Superior temporal gyrus (tissue), 1 donor: ENCODE measurements around the gene POLR2A.
"Not testable (repeated sequence)": the region's sequence is repeated elsewhere in the genome, so short reads cannot be mapped to it uniquely, and the experiment has no call there.

Source experiments
- DNase-seq: peaks from one replicate; pipeline ENCODE4 v3.0.0-alpha.2; 2016; ENCODE audit errors: extremely low spot score

POLR2A gene

DNA sequence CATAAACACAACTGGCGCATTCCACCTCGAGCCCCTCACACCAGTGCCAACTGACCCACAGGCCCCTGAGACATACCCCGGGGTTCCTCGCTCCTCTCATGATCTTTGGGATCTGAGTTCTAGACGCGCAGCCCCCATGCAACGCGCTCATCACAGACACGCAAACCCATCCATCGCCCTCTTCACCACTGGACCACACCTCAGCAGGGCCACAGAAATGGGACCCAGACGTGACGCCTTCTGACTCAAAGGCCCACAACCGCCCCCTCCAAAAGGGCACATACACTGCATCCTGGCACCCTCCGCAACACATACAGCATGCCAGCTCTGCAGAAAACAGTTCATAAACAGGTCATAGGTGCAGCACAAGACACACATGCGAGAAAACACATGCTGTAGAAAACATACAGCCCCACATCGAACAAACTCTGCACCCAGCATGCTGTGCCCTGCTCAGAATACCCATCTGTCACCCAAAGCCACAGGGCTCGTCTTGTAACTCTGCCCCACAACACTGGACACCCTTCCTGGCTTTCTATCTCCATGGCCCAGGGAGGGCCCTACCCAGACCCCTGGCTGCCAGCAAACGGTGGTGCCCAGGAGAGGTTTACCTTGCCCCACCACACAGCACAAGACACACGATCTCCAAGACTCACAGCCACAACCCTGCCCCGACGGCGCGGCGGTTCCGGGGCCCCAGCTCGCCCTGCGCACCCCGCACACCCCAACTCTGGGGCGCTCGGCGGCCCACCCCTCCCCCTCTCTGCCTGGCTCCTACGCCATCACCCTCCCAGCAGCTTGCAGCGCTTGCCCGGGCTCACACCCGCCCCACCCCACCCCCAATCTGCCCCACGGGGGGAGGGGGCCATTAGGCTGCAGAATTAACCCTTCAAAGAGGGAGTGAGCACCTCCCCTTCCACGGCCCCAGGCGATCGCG is 5.6 kb upstream of the POLR2A start:
- DNase-seq = no peak

DNA sequence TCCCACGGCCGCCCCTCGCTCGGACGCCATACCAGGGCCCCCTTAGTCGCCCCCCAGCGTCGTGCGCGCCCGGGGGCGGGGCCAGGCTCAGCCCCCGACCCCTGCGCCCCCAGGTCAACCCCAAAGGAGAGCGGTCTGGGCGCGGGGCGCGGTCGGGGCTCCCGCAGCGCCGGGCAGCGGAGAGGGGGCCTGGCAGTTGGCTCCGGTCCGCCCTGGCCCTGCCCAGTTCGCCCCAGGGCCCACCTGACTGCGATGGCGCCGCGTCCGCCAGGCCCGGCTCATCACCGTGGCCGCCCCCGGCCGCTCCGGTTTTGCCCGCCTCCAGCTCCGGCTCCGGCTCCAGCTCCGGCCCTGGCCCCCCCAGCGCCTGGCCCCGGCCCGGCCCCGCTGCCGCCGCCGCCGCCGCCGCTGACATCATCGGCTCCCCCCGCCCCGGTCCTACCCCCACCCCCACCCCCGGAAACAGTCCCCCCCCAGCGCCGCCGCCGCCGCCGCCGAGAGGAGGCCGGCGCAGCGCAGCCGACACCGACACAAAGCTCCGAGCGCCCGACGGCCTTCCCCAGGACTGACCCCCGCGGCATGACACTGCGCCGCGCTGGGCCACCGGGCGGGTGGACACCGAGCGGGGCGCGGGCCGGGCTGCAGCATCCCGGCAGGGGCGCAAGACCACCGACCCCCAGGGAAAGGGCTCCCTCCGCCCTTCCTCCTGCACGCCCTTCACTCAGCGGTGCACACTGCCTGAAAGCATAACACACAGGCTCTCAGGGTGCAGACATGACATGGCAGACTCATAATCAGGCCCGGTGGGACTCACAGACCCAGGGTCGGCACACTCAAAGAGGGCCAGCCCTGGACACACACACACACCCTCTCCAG is 4.7 kb upstream of the POLR2A start, which contains the start of gene ZBTB4:
Gene ZBTB4, minus strand, starts transcription at position 419 of the 876 bp plus-strand sequence. CDS start 12,830 bp downstream, outside the sequence.
- DNase-seq = no peak

DNA sequence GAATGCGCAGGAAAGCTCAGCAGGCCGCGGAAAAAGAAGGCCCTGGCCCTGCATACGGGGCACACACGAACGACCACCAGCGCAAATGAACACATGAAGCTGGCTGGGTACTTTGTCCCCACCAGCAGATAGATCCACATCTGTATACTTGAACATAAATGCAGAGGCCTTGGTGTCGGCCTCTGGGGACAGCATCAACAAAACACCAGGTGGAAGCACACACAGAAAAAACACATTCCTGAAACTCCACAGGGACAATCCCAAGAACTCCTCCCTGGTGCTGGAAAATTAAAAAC is 4.1 kb upstream of the POLR2A start:
- DNase-seq = no peak

DNA sequence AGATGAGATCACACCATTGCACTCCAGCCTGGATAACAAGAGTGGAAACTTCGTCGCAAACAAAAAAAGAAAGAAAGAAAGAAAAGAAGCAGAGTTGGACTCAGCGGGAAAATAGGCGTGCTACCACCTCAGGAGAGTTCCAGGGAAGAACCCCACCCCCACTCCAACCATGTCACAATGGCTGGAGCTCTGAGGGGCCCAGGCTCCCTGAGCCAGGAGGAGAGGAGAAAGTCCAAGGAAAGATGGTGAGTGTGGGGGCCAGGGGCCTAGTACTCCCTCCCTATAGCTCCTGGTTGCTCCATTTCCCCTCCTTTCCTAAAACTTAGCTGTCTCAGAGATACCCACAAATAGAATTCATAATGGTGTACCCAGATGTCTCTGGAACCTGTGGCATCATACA is 2.9 kb upstream of the POLR2A start, which contains the start of gene SLC35G6:
Gene SLC35G6, plus strand, starts transcription at position 172 of the 400 bp plus-strand sequence. Its CDS starts 71 bp downstream, at position 243.
- not testable (repeated sequence) for DNase-seq

DNA sequence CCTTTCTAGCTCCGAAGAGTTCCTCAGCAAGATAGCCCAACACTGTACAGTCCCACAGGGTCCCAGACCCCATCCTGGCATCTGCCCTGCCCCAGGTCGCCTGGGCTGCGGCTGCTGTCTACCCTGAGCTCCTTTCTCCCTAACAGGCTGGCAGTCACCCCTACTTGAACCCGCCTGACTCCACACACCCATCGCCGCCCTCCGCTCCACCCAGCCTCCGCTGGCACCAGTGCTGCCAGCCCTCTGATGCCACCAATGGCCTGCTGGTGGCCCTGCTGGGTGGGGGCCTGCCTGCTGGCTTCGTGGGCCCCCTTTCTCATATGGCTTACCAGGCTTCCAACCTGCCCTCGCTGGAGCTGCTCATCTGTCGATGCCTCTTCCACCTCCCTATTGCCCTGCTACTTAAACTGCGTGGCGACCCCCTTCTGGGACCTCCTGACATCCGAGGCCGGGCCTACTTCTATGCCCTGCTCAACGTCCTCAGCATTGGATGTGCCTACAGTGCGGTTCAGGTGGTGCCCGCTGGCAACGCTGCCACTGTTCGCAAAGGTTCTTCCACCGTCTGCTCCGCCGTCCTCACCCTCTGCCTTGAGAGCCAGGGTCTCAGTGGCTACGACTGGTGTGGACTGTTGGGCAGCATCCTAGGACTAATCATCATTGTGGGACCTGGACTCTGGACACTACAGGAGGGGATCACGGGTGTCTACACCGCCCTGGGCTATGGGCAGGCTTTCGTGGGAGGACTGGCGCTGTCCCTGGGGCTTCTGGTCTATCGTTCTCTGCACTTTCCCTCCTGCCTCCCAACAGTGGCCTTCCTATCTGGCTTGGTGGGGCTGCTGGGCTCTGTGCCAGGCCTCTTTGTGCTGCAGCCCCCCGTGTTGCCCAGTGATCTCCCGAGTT is 2.1 kb upstream of the POLR2A start:
- not testable (repeated sequence) for DNase-seq

DNA sequence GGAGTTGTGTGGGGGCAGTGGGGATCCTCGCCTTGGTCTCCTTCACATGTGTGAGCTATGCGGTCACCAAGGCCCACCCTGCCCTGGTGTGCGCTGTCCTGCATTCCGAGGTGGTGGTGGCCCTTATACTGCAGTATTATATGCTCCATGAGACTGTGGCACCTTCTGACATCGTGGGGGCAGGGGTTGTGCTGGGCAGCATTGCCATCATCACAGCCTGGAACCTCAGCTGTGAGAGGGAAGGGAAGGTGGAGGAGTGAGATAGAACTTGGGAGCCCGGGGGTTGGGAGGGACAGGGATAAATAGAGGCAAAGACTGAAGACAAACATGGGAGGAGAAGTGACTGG is 1.5 kb upstream of the POLR2A start:
- DNase-seq = not testable (repeated sequence)

DNA sequence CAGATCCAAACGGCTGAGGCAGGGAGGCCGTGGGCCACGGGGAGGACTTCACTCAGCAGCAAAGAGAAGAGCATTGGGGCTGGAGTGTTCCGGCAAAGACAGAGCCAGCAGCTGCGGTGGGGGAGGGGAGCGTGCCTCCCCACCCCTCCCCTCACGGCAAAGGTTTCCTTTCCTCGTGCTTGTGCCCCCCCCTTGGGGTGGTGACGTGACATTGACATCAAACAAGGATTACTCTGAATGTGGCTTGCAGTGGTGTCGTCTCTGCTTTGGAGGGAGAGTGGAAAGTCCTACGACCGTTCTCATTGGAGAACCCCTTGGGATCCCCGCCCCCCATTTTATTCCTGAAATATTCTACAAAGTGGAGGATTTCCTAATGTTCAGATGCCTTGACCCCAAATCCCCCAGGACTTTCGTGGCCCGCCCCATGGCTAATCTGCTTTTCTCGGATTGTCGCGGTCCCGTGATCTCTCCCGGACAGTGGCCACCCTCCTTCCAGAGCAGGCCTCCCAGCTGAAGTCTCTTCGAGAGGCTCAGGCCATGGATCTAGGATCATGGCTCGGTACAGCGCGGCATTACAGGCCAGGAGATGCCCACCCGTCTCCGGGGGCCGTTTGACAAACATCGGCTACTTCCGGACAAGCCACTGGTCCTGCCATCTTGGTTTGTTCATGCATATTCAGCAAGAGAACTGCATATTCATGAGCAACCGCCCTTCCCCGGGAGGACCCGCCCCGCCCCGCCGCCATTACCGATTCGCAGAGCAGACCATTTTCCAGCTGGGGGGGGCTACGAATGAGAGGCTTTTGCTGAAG is 705 bp upstream of the POLR2A start:
- DNase-seq = peak; percentile 92

GRCh38 chr17:7484919-7485377 is 782 bp downstream of the POLR2A start:
- no peak for DNase-seq

GRCh38 chr17:7486181-7486580 is 2.0 kb downstream of the POLR2A start:
- no peak for DNase-seq

DNA sequence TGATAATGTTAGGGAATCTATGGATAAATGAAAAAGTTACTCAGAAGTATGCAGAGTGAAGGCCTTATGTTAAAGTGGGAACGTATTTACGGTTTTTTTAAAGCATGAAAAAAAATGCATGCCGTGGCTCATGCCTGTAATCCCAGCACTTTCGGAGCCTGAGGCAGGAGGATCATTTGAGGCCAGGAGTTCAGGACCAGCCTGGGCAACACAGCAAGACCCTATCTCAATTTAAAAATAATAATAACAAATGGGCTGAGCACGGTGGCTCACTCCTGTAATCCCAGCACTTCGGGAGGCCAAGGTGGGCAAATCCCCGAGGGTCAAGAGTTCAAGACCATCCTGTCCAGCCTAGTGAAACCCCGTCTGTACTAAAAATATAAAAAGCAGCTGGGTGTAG is 6.0 kb downstream of the POLR2A start:
- DNase-seq = no peak

DNA sequence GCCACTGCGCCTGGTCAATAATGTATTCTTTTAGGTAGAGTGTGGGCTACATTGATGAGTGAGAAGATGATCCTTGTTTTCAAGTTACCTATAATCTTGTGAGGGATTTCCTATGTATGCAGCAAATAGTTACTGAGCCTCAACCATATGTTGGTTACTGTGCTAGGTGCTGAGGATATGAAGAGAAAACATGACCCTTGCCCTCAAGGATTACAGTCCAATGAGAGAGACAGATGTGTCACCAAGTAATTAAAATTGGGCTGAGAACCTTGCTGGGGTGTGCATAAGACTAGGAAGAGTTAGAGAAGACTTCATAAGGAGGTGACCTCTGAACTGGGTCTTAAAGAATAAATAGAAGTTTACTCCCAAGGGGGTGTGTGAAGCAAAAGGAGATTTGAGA is 7.4 kb downstream of the POLR2A start:
- no peak for DNase-seq

- DNase-seq = no peak
These were observed 9.8 kb downstream of the POLR2A start for GRCh38 chr17:7493941-7494340.

DNA sequence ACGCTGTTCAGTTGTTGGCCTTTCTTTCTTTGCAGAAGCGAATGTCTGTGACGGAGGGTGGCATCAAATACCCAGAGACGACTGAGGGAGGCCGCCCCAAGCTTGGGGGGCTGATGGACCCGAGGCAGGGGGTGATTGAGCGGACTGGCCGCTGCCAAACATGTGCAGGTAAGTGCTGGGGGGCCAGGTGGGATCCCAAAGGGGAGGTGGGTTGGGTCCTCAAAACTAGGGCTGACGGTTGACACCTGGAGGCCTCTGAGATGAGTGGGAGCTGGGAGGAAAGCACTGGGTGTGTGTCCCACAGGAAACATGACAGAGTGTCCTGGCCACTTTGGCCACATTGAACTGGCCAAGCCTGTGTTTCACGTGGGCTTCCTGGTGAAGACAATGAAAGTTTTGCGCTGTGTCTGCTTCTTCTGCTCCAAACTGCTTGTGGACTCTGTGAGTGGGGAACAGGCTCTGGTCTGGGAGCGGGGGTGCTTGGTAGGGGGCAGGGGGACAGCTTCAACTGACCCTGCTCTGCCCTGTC is 11.8 kb downstream of the POLR2A start:
- DNase-seq = no peak

DNA sequence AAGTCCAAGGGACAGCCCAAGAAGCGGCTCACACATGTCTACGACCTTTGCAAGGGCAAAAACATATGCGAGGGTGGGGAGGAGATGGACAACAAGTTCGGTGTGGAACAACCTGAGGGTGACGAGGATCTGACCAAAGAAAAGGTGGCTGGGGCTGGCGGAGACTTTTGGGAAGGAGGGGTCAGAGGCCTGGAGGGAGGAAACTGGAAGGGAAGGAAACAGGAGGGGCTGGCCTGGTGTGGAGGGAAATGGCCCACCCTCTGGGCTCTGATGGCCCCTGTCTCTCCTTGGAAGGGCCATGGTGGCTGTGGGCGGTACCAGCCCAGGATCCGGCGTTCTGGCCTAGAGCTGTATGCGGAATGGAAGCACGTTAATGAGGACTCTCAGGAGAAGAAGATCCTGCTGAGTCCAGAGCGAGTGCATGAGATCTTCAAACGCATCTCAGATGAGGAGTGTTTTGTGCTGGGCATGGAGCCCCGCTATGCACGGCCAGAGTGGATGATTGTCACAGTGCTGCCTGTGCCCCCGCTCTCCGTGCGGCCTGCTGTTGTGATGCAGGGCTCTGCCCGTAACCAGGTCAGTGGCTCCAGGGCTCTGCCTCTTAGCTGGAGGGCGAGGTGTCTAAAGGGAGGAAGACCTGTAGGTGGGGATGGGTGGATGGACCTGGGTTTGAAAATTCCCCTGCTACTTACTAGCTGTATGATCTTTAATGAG is 12.5 kb downstream of the POLR2A start:
- no peak for DNase-seq

DNA sequence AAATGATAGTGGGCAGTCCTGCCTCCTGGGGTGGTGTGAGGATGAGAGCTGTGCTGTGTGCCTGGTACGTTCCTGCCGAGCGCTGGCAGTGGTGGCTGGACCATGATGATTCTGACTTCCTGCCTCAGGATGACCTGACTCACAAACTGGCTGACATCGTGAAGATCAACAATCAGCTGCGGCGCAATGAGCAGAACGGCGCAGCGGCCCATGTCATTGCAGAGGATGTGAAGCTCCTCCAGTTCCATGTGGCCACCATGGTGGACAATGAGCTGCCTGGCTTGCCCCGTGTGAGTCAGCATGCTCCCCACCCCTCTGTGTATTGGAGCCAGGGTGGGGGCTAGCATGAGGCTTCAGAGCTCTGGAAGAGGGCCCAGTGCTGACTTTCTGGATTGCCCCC is 13.1 kb downstream of the POLR2A start:
- no peak for DNase-seq

DNA sequence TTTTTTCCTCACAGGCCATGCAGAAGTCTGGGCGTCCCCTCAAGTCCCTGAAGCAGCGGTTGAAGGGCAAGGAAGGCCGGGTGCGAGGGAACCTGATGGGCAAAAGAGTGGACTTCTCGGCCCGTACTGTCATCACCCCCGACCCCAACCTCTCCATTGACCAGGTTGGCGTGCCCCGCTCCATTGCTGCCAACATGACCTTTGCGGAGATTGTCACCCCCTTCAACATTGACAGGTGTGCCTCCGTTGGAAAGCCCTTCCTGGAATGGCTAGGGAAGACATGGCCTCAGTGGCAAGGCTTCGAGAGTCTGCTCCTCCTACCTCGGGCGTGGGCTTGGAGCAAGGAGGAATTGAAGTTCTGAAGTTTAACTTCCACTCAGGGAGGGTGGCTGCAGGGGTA is 13.5 kb downstream of the POLR2A start:
- no peak for DNase-seq

DNA sequence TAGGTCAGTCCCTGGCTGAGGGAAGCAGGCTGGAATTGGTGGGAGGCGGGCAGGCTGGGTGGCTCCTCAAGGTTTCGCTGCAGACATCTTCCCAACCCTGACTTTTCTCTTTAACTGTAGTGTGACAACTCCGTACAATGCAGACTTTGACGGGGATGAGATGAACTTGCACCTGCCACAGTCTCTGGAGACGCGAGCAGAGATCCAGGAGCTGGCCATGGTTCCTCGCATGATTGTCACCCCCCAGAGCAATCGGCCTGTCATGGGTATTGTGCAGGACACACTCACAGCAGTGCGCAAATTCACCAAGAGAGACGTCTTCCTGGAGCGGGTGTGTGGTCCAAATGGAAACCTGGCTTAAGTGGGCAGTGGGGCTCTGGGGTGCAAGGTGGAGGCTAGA is 15.0 kb downstream of the POLR2A start:
- DNase-seq = no peak

GRCh38 chr17:7501729-7502128 is 17.6 kb downstream of the POLR2A start:
- DNase-seq = no peak

DNA sequence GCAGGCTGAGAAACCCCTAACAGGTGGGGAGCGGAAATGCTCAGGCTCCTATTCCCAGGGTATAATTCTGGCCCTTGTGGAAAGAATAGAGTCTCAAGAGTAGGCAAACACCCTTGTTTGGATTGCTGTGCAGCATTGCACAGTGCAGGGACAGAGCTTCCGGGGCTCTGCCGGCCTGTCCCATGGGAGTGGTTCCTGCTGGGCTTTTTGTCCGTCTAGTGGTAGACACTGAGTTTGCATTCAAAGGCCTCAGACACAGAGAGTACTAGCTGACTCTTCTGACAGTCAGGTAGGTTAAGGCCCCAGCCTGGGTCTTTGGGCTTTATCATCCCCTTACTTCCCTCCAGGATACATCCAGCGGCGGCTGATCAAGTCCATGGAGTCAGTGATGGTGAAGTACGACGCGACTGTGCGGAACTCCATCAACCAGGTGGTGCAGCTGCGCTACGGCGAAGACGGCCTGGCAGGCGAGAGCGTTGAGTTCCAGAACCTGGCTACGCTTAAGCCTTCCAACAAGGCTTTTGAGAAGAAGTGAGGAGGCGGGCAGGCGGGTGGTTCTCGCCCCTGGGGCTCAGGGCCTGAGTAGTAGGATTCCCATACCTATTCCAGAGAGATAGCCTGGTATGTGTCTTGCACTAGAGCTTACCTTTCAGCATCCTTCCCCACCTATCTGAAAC is 18.1 kb downstream of the POLR2A start:
- DNase-seq = no peak
